K562 (cell line): ENCODE data around the gene KCNMB3. TPM values are rescaled to one million over a fixed set of nuclear protein-coding genes. Genes with fewer than 3 reads are reported as not detected.

Source experiments
- ATAC-seq: fragments of 200-7000 bp; cut with Tn5 transposase; 3 replicates; pipeline ENCODE4 v1.9.1; 2020; ENCODE audit warnings: moderate library complexity
- BruUV-seq: library from RNA; stranded (reverse); fragments of 400-500 nt; replicated peaks from 2 replicates; lab custom pipeline; 2021; lab: Mats Ljungman, UMichigan
- CTCF ChIA-PET: fragments of 300-600 bp; formaldehyde crosslinking; extraction: SDS; loops from one replicate; lab custom pipeline; 2021; ENCODE audit warnings: low intra/inter-chr PET ratio; lab: Yijun Ruan, JAX
- POLR2A ChIA-PET: fragments of 300-600, 350-650 bp; sonication (Branson Sonifier 250); formaldehyde crosslinking; extraction: SDS; loops from one replicate; lab custom pipeline; 2021; ENCODE audit warnings: antibody characterized with exemption, inconsistent platforms; lab: Yijun Ruan, JAX
- DNase-seq, 4 experiments: peaks; one replicate each; pipeline versions ENCODE4 v3.0.0 to v3.0.0-alpha.2; 2011 to 2018; ENCODE audit warnings: low spot score in 3 of 4, mixed read lengths in 3 of 4; ENCODE audit errors: extremely low read depth in 1 of 4
- FAIRE-seq: peaks from 2 replicates; lab custom pipeline; 2011; peaks lifted over from hg19 to GRCh38; lab: Jason Lieb, UNC
- H2AFZ ChIP-seq: 2 replicates; pipeline ENCODE4 v1.6.0; 2011; ENCODE audit warnings: low read depth, low read length, control low read depth, inconsistent platforms
- H3K27ac ChIP-seq: fragments of 200-600 bp; 3 replicates; pipeline ENCODE4 v1.8.0; 2011; ENCODE audit warnings: low read depth, mild to moderate bottlenecking, control low read depth, inconsistent platforms, low read length, moderate library complexity, mixed read lengths; ENCODE audit errors: extremely low read depth
- H3K27me3 ChIP-seq, 2 experiments: fragments of 300-600 bp in 1 of 2; 2 replicates in 1 of 2; 3 replicates in 1 of 2; pipeline versions ENCODE4 v1.6.0 to v1.8.0; 2011; ENCODE audit warnings: inconsistent platforms in 2 of 2, low read length in 2 of 2, mild to moderate bottlenecking in 1 of 2, mixed read lengths in 1 of 2, moderate library complexity in 1 of 2; ENCODE audit not compliant: control insufficient read depth in 2 of 2, insufficient read depth in 2 of 2
- H3K36me3 ChIP-seq: fragments of 300-600 bp; 3 replicates; pipeline ENCODE4 v1.8.0; 2011; ENCODE audit warnings: mild to moderate bottlenecking, low read length, inconsistent platforms; ENCODE audit not compliant: control insufficient read depth, insufficient read depth
- H3K4me1 ChIP-seq, 2 experiments: fragments of 200-600 bp in 1 of 2; replicated peaks in 1 of 2; 2 replicates in 1 of 2; 3 replicates in 1 of 2; pipeline versions ENCODE4 v1.5.1 to v1.8.0; 2011; ENCODE audit warnings: inconsistent platforms in 2 of 2, low read length in 2 of 2, mild to moderate bottlenecking in 1 of 2, mixed read lengths in 1 of 2, moderate library complexity in 1 of 2; ENCODE audit not compliant: control insufficient read depth in 2 of 2, insufficient read depth in 2 of 2
- H3K4me2 ChIP-seq: 2 replicates; pipeline ENCODE4 v1.6.1; 2011; ENCODE audit warnings: low read length, control low read depth, inconsistent platforms, mixed read lengths; ENCODE audit not compliant: insufficient read depth
- H3K4me3 ChIP-seq: fragments of 200-600 bp; sonication (generic), shearing (Covaris generic); 2 replicates; pipeline ENCODE4 v1.5.1; 2016; ENCODE audit warnings: control low read depth, inconsistent platforms
- H3K79me2 ChIP-seq: fragments of 200-600 bp; 3 replicates; pipeline ENCODE4 v1.8.0; 2011; ENCODE audit warnings: low read length, inconsistent platforms; ENCODE audit not compliant: control insufficient read depth, insufficient read depth
- H3K9ac ChIP-seq, 2 experiments: 2 replicates each; pipeline versions ENCODE4 v1.6.0 to v1.6.1; 2011; ENCODE audit warnings: low read depth in 2 of 2, low read length in 2 of 2, control low read depth in 1 of 2, inconsistent platforms in 1 of 2, mild to moderate bottlenecking in 1 of 2, mixed read lengths in 1 of 2; ENCODE audit not compliant: insufficient read depth in 1 of 2
- H3K9me1 ChIP-seq: one replicate; pipeline ENCODE4 v1.6.0; 2011; ENCODE audit warnings: inconsistent platforms, mild to moderate bottlenecking, low read length, moderate library complexity; ENCODE audit not compliant: control insufficient read depth, insufficient read depth
- H3K9me3 ChIP-seq: replicated peaks from 2 replicates; pipeline ENCODE4 v1.5.1; 2011; ENCODE audit warnings: low read depth, low read length, inconsistent platforms; ENCODE audit not compliant: control insufficient read depth, insufficient read depth
- H4K20me1 ChIP-seq: replicated peaks from 2 replicates; pipeline ENCODE4 v1.6.1; 2011; ENCODE audit warnings: low read length, inconsistent platforms, mixed read lengths; ENCODE audit not compliant: control insufficient read depth, insufficient read depth
- BRD9 ChIP-seq: fragments of 450-650 bp; IDR thresholded peaks from 2 replicates; pipeline ENCODE4 v1.6.1; 2018; ENCODE audit warnings: low read depth; ENCODE audit not compliant: partially characterized antibody
- CEBPG ChIP-seq, 3 experiments: fragments of 200-800 bp in 1 of 3; sonication (Bioruptor generic) in 1 of 3; sonication (generic) in 1 of 3; formaldehyde crosslinking in 1 of 3; IDR thresholded peaks in 2 of 3; conservative IDR thresholded peaks in 1 of 3; 2 replicates each; pipeline versions ENCODE4 v1.6.1 to v1.8.0; 2016 to 2022; ENCODE audit warnings: missing compliant biosample characterization in 2 of 3, missing genetic modification characterization in 2 of 3, mild to moderate bottlenecking in 1 of 3, missing genetic modification reagents in 1 of 3
- CHAMP1 ChIP-seq: fragments of 450-650 bp; IDR thresholded peaks from 2 replicates; pipeline ENCODE4 v1.6.1; 2016; ENCODE audit warnings: mild to moderate bottlenecking
- ESRRA ChIP-seq: fragments of 450-650 bp; IDR thresholded peaks from 2 replicates; pipeline ENCODE4 v1.6.1; 2014; ENCODE audit warnings: low read depth, mild to moderate bottlenecking, moderate library complexity, borderline replicate concordance
- IRF9 ChIP-seq: fragments of 450-650 bp; IDR thresholded peaks from 2 replicates; pipeline ENCODE4 v1.6.1; 2016; ENCODE audit warnings: missing biosample characterization, missing genetic modification characterization
- JUN ChIP-seq, 2 experiments: sonication (generic) in 1 of 2; formaldehyde crosslinking in 1 of 2; IDR thresholded peaks; 2 replicates each; pipeline versions ENCODE4 v1.6.1 to v1.8.0; 2012 to 2022; ENCODE audit warnings: borderline replicate concordance in 2 of 2, mild to moderate bottlenecking in 2 of 2, improper control_type of control experiment in 1 of 2, low read depth in 1 of 2, low read length in 1 of 2, missing genetic modification reagents in 1 of 2
- KAT8 ChIP-seq: fragments of 450-650 bp; IDR thresholded peaks from 2 replicates; pipeline ENCODE4 v1.6.1; 2016; ENCODE audit warnings: low read depth, mild to moderate bottlenecking
- MITF ChIP-seq: IDR thresholded peaks from 2 replicates; pipeline ENCODE4 v1.6.1; 2014; ENCODE audit warnings: antibody characterized with exemption
- MYBL2 ChIP-seq, 2 experiments: fragments of 450-650 bp in 1 of 2; sonication (generic) in 1 of 2; formaldehyde crosslinking in 1 of 2; IDR thresholded peaks; 2 replicates each; pipeline versions ENCODE4 v1.6.1 to v1.8.1; 2017 to 2022; ENCODE audit warnings: borderline replicate concordance in 1 of 2, inconsistent platforms in 1 of 2, low read depth in 1 of 2, mild to moderate bottlenecking in 1 of 2, missing genetic modification reagents in 1 of 2, moderate library complexity in 1 of 2
- PHF8 ChIP-seq: fragments of 200-600 bp; sonication (generic); IDR thresholded peaks from 2 replicates; pipeline ENCODE4 v1.6.1; 2012; ENCODE audit warnings: mixed run types, mild to moderate bottlenecking, inconsistent platforms, low read length, moderate library complexity, borderline replicate concordance
- RFX7 ChIP-seq: fragments of 250-450 bp; sonication (Bioruptor Pico); IDR thresholded peaks from 2 replicates; pipeline ENCODE4 v1.5.1; 2021; ENCODE audit warnings: mild to moderate bottlenecking
- SRSF7 ChIP-seq: fragments of 200-400 bp; formaldehyde crosslinking; optimal IDR thresholded peaks from 2 replicates; pipeline ENCODE3; 2017; ENCODE audit warnings: mild to moderate bottlenecking, low read depth, low read length
- ZNF717 ChIP-seq: fragments of 250-450 bp; sonication (Bioruptor Pico); IDR thresholded peaks from 2 replicates; pipeline ENCODE4 v1.5.0; 2021
- WGBS: fragments of 100-300 bp; shearing (Covaris generic); methylation state at CpG from one replicate; pipeline ENCODE4 v1.1.6; 2016; ENCODE audit warnings: low coverage, mixed read lengths; ENCODE audit not compliant: insufficient coverage; ENCODE audit errors: missing lambda C conversion rate; 5-methylcytosine and 5-hydroxymethylcytosine counted together
- in situ Hi-C: fragments of 300-500 bp; cut with MboI; formaldehyde crosslinking; loops from 4 replicates; pipeline ENCODE4 v1.15.0; 2018; ENCODE audit warnings: inconsistent platforms, mixed read lengths
- intact Hi-C: fragments of 100-400 bp; cut with micrococcal nuclease; formaldehyde crosslinking; loops from 2 replicates; pipeline ENCODE4 v1.14.2; 2022
- polyA plus RNA-seq, 8 experiments: library from polyadenylated mRNA; depleted of rRNA in 4 of 8; stranded (reverse) in 5 of 8; unstranded in 3 of 8; fragments of >200 nt; fragmentation: Nextera tagmentation in 2 of 8; fragmentation: Illumina TruSeq in 1 of 8; extraction: Ambion mirVana in 2 of 8; extraction: Trizol in 1 of 8; gene quantifications; 2 replicates each; pipeline versions ENCODE4 v1.2.1 to v1.2.3, GENCODE V29; 2011 to 2014; ENCODE audit warnings: inconsistent platforms in 1 of 8, missing spikeins in 1 of 8
- total RNA-seq, 7 experiments: library from RNA; depleted of rRNA in 6 of 7; stranded (reverse); fragments of >200 nt in 6 of 7; fragmentation: Illumina TruSeq in 2 of 7; extraction: Trizol in 2 of 7; gene quantifications; 2 replicates each; pipeline versions ENCODE4 v1.2.1 to v1.2.3, GENCODE V29; 2011 to 2021; ENCODE audit warnings: low replicate concordance in 1 of 7

The KCNMB3 gene
- total and polyA plus RNA-seq, 9 of the 15 experiments (the other 6 are each of a cell fraction or from before 2014, with no cell fraction given) = 7.0 to 21.1 (median 14.3) TPM

DNA sequence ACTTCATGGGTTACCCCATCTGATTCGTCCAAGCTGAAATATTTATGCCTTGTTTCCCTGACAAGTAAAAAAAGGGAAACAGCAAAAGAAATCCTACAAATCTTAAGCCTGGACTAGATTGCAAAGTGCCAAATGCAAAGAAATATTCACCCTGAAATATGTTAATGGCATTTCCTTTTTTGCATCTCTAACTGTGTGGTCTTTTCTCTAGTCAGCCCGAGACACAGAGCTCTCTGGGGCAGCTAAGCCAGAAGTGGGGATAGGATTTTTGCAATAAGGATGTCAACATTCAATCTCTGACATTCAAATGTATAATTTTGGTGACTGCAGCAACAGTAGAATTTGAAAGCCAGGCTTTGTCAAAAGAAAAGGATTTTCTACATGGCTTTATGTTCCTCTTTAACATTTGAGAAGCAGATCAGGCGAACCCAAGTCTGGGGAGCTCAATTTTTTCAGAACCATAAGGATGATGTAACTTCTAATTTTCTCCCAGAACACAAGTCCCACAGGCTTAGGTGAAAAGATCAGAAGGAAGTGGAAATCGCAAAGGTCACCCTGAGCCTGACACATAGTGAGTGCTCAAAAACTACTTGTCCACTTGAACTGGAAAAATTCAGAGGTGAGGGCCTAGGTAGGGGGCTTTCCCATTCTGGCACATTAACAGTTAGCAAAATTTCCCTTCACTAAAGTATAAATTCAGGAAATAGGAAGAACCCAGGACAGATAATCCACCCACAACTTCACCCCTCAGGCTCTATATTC lies 28.2 kb upstream of the KCNMB3 start:
- WGBS = 52% methylated on average over 4 of the region's 4 CpGs
- Histone ChIP-seq H3K9ac (no peak overlapping the region), H3K9me3 (no peaks in the 10 kb centered on the region), H2AFZ (peak overlapping the region; percentile 7; the same call in 1 of the 2 replicates), H3K4me3 (no peak overlapping the region), H3K4me1 (peaks cover 6 to 13% of the 10 kb centered on the region in 2 experiments; a peak in 4 of 5 replicates), H3K9me1 (no peaks in the 10 kb centered on the region), H3K27ac (no peak overlapping the region), H3K27me3 (no peaks in the 10 kb centered on the region), H3K36me3 (no peaks in the 10 kb centered on the region), H3K79me2 (no peaks in the 10 kb centered on the region), H4K20me1 (no peaks in the 10 kb centered on the region), H3K4me2 (no peak overlapping the region)
- POLR2A ChIA-PET = interaction anchor here (0.9 to 1.3 kb wide), 2 partner anchors 7 to 11 kb away, joined by 3 to 4 read pairs; no protein-coding TSS in a partner anchor
- in situ Hi-C loops (no loop called here), intact Hi-C loops (no loop called here)
- BruUV-seq = no TSS peak
- ATAC-seq (no peak), DNase-seq (no peak), FAIRE-seq (no peak)
- TF ChIP-seq IRF9 (tag) (no peak), MYBL2 (IDR thresholded peaks at IDR 0.05; ENCODE audit: low read depth) (no peak), MYBL2 (CRISPR knock-in tag; IDR thresholded peaks at IDR 0.05; ENCODE audit: borderline replicate concordance) (no peak), ESRRA (peak; percentile 56), SRSF7 (no peak), CHAMP1 (no peak), RFX7 (CRISPR knock-in tag) (no peak), MITF (no peak), CEBPG (CRISPR knock-in tag; IDR thresholded peaks at IDR 0.05) (no peak), CEBPG (tag; conservative IDR thresholded peaks at IDR 0.05 in 1 of 2, IDR thresholded peaks at IDR 0.05 in 1 of 2) (peak in 1 of 2 experiments; percentile 69; a peak in 2 of 4 replicates), KAT8 (no peak), JUN (IDR thresholded peaks at IDR 0.05; ENCODE audit: borderline replicate concordance, low read depth, low read length) (no peak), JUN (CRISPR knock-in tag; IDR thresholded peaks at IDR 0.05; ENCODE audit: borderline replicate concordance) (no peak), ZNF717 (CRISPR knock-in tag) (no peak), PHF8 (no peak), BRD9 (no peak)
- CTCF ChIA-PET = no interaction called here
